Cardiac fibroblast (primary cell): ENCODE measurements around the gene CCL27.

Experiments used
- DNase-seq, 2 donors: peaks; one replicate each; pipeline versions ENCODE4 v3.0.0 to v3.0.0-alpha.2; 2010; ENCODE audit warnings: low read depth in 2 of 2
- H3K4me3 ChIP-seq, 2 donors: replicated peaks in 1 of 2; 1 replicate in 1 of 2; 2 replicates in 1 of 2; pipeline ENCODE4 v1.5.1; 2011; ENCODE audit warnings: low read depth in 2 of 2, low read length in 2 of 2, mild to moderate bottlenecking in 2 of 2, moderate library complexity in 1 of 2
- TF ChIP-seq, protein P1 (sequence below): IDR thresholded peaks from one replicate; pipeline ENCODE4 v1.5.1; 2011; ENCODE audit warnings: low read depth, mild to moderate bottlenecking, low read length, inconsistent platforms

CCL27 gene

GRCh38 chr9:34669809-34670562, 7.5 kb upstream of the CCL27 start:
- no peak for DNase-seq
- H3K4me3 ChIP-seq = no peak overlapping the region
- TF ChIP-seq, protein P1, sequence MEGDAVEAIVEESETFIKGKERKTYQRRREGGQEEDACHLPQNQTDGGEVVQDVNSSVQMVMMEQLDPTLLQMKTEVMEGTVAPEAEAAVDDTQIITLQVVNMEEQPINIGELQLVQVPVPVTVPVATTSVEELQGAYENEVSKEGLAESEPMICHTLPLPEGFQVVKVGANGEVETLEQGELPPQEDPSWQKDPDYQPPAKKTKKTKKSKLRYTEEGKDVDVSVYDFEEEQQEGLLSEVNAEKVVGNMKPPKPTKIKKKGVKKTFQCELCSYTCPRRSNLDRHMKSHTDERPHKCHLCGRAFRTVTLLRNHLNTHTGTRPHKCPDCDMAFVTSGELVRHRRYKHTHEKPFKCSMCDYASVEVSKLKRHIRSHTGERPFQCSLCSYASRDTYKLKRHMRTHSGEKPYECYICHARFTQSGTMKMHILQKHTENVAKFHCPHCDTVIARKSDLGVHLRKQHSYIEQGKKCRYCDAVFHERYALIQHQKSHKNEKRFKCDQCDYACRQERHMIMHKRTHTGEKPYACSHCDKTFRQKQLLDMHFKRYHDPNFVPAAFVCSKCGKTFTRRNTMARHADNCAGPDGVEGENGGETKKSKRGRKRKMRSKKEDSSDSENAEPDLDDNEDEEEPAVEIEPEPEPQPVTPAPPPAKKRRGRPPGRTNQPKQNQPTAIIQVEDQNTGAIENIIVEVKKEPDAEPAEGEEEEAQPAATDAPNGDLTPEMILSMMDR = no peak

- TF ChIP-seq, protein P1 = no peak
- peak overlapping the region; percentile 80 to 87 for H3K4me3 ChIP-seq
Observed at GRCh38 chr9:34665381-34666250, 3.2 kb upstream of the CCL27 start.

GRCh38 chr9:34665067-34665380, 2.6 kb upstream of the CCL27 start:
- H3K4me3 ChIP-seq = peak overlapping the region; percentile 61 to 62
- DNase-seq = no peak

More at GRCh38 chr9:34665381-34666250, 3.2 kb upstream of the CCL27 start:
- peak; percentile 96 to 98 for DNase-seq

DNA sequence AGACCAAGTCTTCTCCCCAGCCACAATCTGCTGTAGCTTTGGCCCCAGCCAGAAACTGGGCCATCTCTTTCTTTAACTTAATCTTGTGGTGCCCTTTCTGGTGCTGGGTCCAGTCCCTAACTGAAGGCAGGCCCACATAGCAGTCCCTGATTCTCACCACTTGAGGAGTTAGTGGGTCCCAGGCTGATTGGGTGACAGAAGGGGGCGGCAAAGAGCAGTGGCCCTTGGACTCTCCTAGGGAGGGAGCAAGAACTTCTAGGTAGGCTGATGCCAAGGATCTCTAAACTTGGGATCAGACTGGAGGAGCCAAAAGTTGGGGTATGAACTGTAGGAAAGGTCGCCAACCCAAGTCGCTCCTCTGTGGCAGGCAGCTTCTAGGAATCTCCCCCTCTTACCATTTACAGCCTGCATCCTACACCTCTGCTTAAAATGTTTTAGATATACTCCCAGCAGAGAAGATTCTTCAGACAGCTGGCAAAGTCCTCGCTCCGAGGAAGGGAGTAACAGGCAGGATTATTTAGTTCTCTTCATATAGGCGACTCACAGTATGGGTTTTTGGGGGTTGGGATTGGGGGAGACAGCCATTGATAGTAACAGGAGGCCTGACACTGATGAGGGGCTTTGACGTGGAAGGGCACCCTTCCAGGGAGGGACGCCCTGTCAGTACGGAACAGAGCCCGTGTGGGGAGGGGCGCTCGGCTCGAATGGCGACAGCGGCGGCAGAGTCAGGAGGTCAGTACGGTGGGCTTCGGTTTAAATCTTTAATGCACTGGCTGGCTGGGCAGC, 2.0 kb upstream of the CCL27 start:
- peak; percentile 80 to 87 for DNase-seq
- peak overlapping the region; percentile 61 to 62 for H3K4me3 ChIP-seq
- TF ChIP-seq, protein P1 = peak; percentile 93

More at GRCh38 chr9:34665067-34665380, 2.6 kb upstream of the CCL27 start:
- TF ChIP-seq, protein P1 = no peak

- TF ChIP-seq, protein P1 = no peak
- no peak for DNase-seq
- H3K4me3 ChIP-seq = no peak overlapping the region
Observed at GRCh38 chr9:34663303-34663605, 797 bp upstream of the CCL27 start.

DNA sequence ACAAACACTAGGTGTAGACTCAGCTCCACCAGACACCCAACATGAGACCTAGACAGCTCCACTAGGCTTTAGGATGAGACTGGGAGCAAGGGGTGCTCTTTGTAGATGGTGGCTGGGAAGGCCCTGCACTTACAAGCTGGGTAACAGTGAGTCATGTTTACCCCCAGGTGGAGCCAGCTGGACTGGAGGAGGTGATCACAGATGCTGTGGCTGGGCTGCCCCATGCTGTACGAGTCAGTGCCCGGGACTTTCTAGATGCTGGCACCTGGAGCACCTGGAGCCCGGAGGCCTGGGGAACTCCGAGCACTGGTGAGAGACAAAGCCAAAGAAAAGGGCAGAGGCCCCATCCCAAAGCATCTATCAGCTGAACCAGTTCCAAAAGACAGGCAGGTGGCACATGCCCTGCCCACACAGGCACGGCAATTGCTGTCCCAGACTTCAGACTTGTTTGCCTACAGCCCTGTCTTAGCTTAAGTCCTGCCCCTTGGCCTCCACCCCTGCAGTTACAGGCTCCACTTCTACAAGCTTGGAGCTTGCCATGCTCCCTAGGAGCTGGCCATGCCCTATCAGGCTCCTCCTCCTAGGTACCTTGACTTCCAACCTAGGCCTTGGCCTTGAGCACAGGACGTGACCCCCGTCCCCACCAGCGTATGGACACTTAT, 2.7 kb downstream of the CCL27 start:
- no peak overlapping the region for H3K4me3 ChIP-seq
- peak in 1 of 2 donors; percentile 22 for DNase-seq
- TF ChIP-seq, protein P1 = no peak
